Lower leg skin (tissue), 3 donors: ENCODE results near the gene MAP3K19.

Source experiments
- POLR2A ChIP-seq, 2 donors: fragments of 450-650 bp; IDR thresholded peaks; one replicate each; pipeline ENCODE4 v1.6.1; 2016 to 2017; ENCODE audit warnings: antibody characterized with exemption in 2 of 2, mild to moderate bottlenecking in 1 of 2, moderate library complexity in 1 of 2
- TF ChIP-seq, protein P1 (sequence below), 3 donors: fragments of 450-650 bp; IDR thresholded peaks; one replicate each; pipeline ENCODE4 v1.5.1; 2016; ENCODE audit warnings: antibody characterized with exemption in 3 of 3, mild to moderate bottlenecking in 3 of 3, moderate library complexity in 2 of 3

DNA sequence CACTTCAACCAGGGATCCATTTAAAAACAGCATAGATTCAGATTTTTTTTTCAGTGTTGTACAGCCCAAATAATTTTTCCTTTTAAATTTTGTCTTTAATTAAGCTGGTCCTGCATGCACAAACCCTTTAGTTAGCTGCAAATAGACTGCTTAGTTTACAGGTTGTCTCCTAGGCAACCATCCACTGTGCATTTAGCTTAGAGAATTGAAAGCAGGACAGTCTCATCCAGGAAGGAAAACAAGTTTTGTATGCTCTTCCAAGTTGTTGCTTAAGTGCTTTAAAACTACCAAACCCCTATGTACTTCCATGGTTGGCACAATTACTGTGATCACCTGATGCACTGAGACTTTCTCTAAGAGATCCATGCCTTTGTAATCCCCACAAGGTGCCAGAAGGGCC lies at the start of gene MAP3K19:
- TF ChIP-seq, protein P1, sequence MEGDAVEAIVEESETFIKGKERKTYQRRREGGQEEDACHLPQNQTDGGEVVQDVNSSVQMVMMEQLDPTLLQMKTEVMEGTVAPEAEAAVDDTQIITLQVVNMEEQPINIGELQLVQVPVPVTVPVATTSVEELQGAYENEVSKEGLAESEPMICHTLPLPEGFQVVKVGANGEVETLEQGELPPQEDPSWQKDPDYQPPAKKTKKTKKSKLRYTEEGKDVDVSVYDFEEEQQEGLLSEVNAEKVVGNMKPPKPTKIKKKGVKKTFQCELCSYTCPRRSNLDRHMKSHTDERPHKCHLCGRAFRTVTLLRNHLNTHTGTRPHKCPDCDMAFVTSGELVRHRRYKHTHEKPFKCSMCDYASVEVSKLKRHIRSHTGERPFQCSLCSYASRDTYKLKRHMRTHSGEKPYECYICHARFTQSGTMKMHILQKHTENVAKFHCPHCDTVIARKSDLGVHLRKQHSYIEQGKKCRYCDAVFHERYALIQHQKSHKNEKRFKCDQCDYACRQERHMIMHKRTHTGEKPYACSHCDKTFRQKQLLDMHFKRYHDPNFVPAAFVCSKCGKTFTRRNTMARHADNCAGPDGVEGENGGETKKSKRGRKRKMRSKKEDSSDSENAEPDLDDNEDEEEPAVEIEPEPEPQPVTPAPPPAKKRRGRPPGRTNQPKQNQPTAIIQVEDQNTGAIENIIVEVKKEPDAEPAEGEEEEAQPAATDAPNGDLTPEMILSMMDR (IDR thresholded peaks at IDR 0.05) = no peak
- TF ChIP-seq POLR2A (IDR thresholded peaks at IDR 0.05) = no peak
